Effector memory CD8-positive, alpha-beta T cell (primary cell): ENCODE data around the gene ROR2.
A peak's percentile ranks its signal among the peaks of the same experiment; 100 is the strongest.

Source experiments
- ATAC-seq: fragments of 150-1000 bp; cut with Tn5 transposase; replicated peaks from 2 replicates; pipeline ENCODE4 v1.10.0; 2021; ENCODE audit warnings: mild to moderate bottlenecking, moderate library complexity
- DNase-seq, 3 experiments: peaks; one replicate each; pipeline ENCODE4 v3.0.0; 2021
- H3K27ac Mint-ChIP-seq, 2 donors: one replicate each; pipeline ENCODE4 v1.8.0; 2022; ENCODE audit warnings: mild to moderate bottlenecking in 2 of 2, mixed read lengths in 2 of 2, moderate library complexity in 2 of 2
- H3K27me3 Mint-ChIP-seq, 2 donors: one replicate each; pipeline ENCODE4 v1.8.0; 2022; ENCODE audit warnings: mixed read lengths in 2 of 2
- H3K36me3 Mint-ChIP-seq: one replicate; pipeline ENCODE4 v1.8.0; 2022; ENCODE audit warnings: mild to moderate bottlenecking, moderate library complexity, mixed read lengths; ENCODE audit not compliant: insufficient read depth
- H3K4me1 Mint-ChIP-seq, 2 donors: one replicate each; pipeline ENCODE4 v1.8.0; 2022; ENCODE audit warnings: low read depth in 2 of 2, mixed read lengths in 2 of 2
- H3K4me3 Mint-ChIP-seq, 2 donors: one replicate each; pipeline ENCODE4 v1.8.0; 2022; ENCODE audit warnings: mild to moderate bottlenecking in 2 of 2, mixed read lengths in 2 of 2, moderate library complexity in 2 of 2
- H3K9me3 Mint-ChIP-seq, 2 donors: one replicate each; pipeline ENCODE4 v1.8.0; 2022; ENCODE audit warnings: mixed read lengths in 2 of 2

The ROR2 gene

DNA sequence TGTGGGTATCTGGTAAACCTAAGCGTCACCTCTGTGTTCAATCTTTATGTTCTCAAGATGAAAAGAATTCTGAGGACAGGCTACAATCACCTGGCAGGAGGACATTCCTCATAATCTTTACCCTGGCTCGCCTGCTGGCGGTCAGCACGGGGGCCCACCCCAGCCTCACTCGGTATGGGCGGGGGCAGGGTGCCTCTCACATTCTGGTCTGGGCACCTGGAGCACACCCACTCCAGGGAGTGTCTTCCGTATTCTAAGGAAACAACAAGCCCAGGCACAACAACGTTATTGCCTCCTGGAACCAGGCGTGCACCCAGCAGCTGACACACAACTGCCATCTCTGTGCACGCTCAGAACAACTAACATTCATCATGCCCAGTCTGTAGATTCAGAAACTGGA is 179.8 kb downstream of the ROR2 start:
- Mint-ChIP-seq H3K4me1 (peaks cover 0 to 2% of the 10 kb centered on the region in 2 donors), H3K27ac (no peak overlapping the region), H3K27me3 (peaks cover 66 to 68% of the 10 kb centered on the region in 2 donors), H3K36me3 (no peaks in the 10 kb centered on the region), H3K9me3 (no peaks in the 10 kb centered on the region), H3K4me3 (no peak overlapping the region)
- no peak for DNase-seq
- ATAC-seq: no peak

DNA sequence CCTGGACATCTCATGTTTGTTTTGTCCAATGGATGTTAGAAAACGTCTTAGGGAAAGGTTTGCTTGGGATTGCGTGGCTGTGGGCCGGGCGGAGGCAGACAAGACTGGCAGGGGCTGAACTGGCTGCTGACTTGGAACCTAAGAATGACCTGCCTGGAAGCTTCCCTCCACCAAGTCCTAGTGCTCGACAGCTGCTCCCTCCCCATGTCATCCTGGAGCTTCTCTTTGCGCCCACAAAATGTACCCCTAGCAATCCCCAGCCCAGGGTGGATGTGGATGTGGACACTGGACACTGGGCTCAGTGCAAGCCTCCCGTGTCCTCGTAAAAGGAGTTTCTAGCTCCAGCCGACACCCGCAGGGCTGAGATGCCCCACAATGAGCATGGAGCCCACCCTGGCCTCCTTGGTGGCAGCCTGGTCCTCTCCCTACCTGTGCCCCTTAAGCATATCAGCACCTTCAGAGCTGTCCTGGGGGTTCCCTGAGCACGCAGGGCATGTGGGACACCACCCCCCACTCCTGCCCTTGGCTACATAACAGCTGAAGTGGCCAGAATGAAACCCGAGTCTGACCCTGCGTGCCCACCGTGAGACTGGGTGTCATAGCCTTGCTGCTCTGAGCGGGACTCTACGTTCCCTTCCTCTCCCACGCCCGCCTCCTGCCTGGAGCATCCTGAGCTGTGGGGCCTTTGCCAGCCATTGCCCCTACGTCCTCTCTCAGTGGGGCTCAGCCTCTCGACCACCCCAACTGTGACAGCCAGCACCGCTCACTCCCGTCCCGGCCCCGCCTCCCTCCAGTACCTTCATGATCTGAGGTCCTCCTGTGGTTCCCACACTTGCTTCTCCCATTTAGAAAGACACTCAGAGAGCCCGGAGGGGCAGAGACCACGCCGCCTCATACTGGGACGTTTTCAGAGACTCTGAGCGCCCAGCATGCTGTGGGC is 180.8 kb downstream of the ROR2 start:
- H3K36me3 Mint-ChIP-seq: no peaks in the 10 kb centered on the region
- H3K9me3 Mint-ChIP-seq: no peaks in the 10 kb centered on the region
- H3K4me3 Mint-ChIP-seq: no peak overlapping the region
- H3K27me3 Mint-ChIP-seq: peaks cover 57 to 63% of the 10 kb centered on the region in 2 donors
- no peak overlapping the region for H3K27ac Mint-ChIP-seq
- DNase-seq: no peak
- peaks cover 0 to 2% of the 10 kb centered on the region in 2 donors for H3K4me1 Mint-ChIP-seq
- ATAC-seq: no peak

DNA sequence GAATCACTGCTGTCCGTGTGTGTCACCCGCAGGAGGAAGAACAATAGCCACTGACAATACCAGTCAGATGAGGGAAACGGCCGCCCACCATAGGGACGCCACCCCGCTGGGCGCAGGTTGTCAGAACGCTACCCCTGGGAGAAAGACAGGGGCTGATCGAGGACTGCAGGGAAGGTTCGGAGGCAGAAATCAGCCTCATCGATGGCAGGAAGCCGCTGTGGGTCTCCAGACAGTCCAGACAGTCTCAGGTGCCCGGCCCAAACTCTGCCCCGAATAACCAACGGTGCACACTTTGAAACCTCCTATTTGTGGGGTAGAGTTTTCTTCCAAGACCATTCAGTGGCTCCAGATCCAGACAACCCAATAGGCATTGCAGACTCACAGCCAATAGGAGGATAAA is 181.5 kb downstream of the ROR2 start:
- Mint-ChIP-seq H3K9me3 (no peaks in the 10 kb centered on the region), H3K27ac (no peak overlapping the region), H3K4me1 (peaks cover 0 to 2% of the 10 kb centered on the region in 2 donors), H3K4me3 (no peak overlapping the region), H3K36me3 (no peaks in the 10 kb centered on the region), H3K27me3 (peaks cover 50 to 57% of the 10 kb centered on the region in 2 donors)
- DNase-seq (no peak), ATAC-seq (no peak)

DNA sequence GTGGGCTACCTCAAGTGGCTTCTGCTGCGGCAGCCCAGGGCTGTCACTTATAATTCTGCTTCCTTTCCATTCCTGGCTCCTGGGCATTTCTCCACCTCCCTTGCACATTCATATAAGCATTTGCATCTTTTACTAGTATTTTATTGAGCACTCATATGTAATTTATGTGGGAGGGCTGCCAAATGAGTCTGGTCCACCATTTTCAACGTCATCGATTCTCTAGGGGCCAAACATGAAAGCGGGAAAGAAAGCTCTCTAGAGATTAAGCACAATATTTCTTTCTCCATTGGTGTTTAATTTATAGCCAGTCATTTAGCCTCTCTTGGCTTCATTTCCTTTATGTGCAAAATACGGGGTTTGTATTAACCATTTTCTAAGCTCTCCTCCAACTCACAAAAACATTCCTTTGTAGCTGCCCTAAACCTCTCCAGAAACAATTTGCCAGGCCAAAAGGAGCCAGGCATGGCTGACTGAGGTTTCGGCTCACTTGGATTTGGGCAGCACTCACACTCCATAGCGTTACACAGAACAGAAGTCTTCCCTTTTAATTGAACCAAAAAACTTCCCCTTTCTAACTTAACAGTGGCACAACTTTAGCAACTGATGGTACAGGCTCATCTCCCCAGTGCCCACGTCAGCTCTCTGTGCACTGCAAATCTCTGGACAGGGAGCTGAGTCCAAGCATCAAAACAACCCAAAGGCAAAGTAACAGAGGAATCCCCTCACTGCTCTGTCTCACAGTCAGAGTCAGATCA is 183.5 kb downstream of the ROR2 start:
- no peak overlapping the region for H3K27ac Mint-ChIP-seq
- H3K9me3 Mint-ChIP-seq: no peaks in the 10 kb centered on the region
- no peak for ATAC-seq
- no peak overlapping the region for H3K4me3 Mint-ChIP-seq
- DNase-seq: no peak
- H3K4me1 Mint-ChIP-seq: peaks cover 0 to 4% of the 10 kb centered on the region in 2 donors
- H3K27me3 Mint-ChIP-seq: peaks cover 46 to 47% of the 10 kb centered on the region in 2 donors
- H3K36me3 Mint-ChIP-seq: no peaks in the 10 kb centered on the region

DNA sequence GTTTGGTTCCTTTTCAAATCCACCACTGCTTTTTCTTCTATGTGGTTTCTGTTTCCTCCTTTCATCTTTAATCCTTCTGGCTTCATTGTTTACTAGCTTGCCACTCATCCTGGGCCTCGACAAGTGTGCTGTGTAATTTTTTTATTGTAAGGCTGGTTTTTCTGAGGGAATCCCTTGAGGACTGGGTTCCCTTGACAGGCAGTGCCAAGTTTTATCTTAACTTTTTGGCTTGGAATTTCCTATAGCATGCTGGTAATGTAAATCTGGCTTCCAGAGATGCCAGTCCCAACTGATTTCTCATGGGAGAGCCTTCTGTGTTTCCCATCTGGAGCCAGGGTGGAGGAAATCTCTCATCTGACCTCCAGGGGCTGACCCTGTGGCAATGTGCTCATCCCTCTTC is 184.7 kb downstream of the ROR2 start:
- no peak overlapping the region for H3K4me3 Mint-ChIP-seq
- H3K4me1 Mint-ChIP-seq: peaks cover 0 to 4% of the 10 kb centered on the region in 2 donors
- no peaks in the 10 kb centered on the region for H3K9me3 Mint-ChIP-seq
- no peak overlapping the region for H3K27ac Mint-ChIP-seq
- no peak for ATAC-seq
- H3K27me3 Mint-ChIP-seq: peaks cover 43 to 45% of the 10 kb centered on the region in 2 donors
- DNase-seq: no peak
- no peaks in the 10 kb centered on the region for H3K36me3 Mint-ChIP-seq

DNA sequence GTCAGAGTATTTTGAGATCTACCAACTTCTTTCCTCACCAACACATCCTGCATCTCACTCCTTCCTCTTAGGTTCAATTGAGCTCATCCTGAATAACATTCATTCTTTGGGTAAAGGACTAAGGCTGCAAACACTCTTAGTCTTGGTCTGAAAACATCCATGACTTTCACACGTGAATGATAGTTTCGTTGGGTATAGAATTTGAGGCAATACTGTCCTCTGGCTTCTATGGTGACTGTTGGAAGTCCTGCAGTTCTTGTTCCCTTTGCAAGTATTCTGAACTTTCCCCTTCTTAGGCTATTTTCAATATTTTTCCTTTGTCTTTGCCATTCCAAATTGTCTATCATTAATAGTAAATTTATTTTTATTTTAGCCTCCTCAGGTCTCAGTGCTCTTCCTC is 185.4 kb downstream of the ROR2 start:
- H3K4me3 Mint-ChIP-seq: no peak overlapping the region
- H3K4me1 Mint-ChIP-seq: peaks cover 0 to 2% of the 10 kb centered on the region in 2 donors
- DNase-seq: no peak
- H3K9me3 Mint-ChIP-seq: no peaks in the 10 kb centered on the region
- H3K36me3 Mint-ChIP-seq: no peaks in the 10 kb centered on the region
- no peak overlapping the region for H3K27ac Mint-ChIP-seq
- H3K27me3 Mint-ChIP-seq: peaks cover 37 to 39% of the 10 kb centered on the region in 2 donors
- no peak for ATAC-seq

DNA sequence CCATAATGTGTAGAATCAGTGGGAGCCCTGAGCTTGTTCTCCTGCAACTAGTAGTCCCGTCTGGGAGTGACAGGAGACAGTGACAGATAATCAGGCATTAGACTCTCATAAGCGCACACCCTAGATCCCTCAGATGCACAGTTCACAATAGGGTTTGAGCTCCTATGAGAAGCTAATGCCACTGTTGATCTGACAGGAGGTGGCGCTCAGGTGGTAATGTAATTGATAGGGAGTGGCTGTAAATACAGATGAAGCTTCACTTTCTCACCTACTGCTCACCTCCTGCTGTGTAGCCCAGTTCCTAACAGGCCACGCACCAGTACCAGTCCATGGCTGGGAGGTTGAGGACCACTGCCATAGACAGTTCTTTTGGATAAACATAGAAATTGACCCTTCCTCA is 188.7 kb downstream of the ROR2 start:
- H3K4me1 Mint-ChIP-seq: peaks cover 0 to 2% of the 10 kb centered on the region in 2 donors
- no peaks in the 10 kb centered on the region for H3K9me3 Mint-ChIP-seq
- H3K27ac Mint-ChIP-seq: no peak overlapping the region
- DNase-seq: no peak
- H3K27me3 Mint-ChIP-seq: peaks cover 22 to 30% of the 10 kb centered on the region in 2 donors
- ATAC-seq: no peak
- H3K4me3 Mint-ChIP-seq: no peak overlapping the region
- no peaks in the 10 kb centered on the region for H3K36me3 Mint-ChIP-seq

DNA sequence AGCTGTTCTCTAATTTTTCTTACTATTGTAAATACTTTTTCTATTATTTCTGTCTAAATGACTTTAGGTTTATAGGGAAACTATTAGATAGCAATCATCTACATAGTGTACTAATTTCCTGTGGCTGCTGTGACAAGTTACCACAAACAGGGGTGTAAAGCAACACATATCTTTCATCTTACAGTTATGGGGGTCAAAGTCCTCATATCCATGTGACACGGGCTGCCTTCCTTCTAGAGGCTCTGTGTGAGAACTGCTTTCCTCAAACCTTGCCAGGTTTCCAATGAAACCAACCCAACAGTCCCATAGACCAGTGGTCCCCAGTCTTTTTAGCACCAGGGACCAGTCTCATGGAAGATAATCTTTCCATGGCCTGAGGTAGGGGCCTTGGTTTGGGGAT is 189.1 kb downstream of the ROR2 start:
- DNase-seq (no peak), ATAC-seq (no peak)
- H3K27ac Mint-ChIP-seq: no peak overlapping the region
- peaks cover 0 to 2% of the 10 kb centered on the region in 2 donors for H3K4me1 Mint-ChIP-seq
- H3K4me3 Mint-ChIP-seq: no peak overlapping the region
- no peaks in the 10 kb centered on the region for H3K36me3 Mint-ChIP-seq
- H3K27me3 Mint-ChIP-seq: peaks cover 17 to 29% of the 10 kb centered on the region in 2 donors
- no peaks in the 10 kb centered on the region for H3K9me3 Mint-ChIP-seq

DNA sequence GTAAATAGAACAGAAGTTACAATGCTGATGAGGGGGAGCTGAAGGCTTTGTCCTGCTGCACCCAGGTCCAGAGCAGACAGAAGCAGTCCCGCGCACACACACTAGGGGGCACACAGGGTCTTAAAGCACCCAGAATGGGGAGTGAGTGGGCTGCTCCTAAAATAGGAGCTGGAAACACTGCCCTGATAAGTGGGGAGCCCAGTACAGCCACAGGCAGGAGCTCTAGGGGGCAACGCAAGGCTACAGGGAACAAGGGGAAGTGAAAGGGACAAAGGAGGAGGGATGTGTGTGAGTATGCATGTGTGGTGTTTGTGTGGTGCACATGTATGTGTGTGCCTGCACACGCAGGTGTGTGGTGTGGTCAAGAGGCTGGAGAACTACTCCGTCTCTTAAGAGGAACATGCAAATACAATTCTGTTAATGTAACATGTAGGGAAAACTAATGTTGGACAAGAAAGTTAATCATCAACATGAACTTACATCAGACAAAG is 191.5 kb downstream of the ROR2 start:
- Mint-ChIP-seq H3K36me3 (no peaks in the 10 kb centered on the region), H3K27me3 (peaks cover 9 to 23% of the 10 kb centered on the region in 2 donors), H3K27ac (no peak overlapping the region), H3K9me3 (no peaks in the 10 kb centered on the region), H3K4me3 (no peak overlapping the region), H3K4me1 (peaks cover 0 to 2% of the 10 kb centered on the region in 2 donors)
- ATAC-seq: peak; percentile 43
- DNase-seq: peak; percentile 21 to 27 (median 22)

DNA sequence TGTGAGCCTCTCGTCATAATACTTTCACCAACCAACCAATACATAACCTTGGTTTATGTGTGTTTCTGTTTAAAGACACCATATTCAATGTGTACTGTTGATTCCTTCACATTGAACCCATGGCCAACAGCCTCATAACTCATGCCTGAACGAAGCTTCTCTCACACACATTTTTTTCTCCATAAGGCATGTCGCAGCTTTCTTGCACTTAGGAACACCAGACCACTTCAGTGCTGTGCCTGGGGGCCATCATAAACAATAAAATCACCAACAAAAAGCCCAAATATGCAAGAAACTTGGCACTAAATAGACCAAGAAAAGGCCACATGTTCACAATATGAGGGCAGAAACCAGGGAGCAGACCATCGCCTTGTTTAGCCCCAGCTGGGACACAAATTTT is 192.2 kb downstream of the ROR2 start:
- Mint-ChIP-seq H3K9me3 (no peaks in the 10 kb centered on the region), H3K27me3 (peaks cover 9 to 23% of the 10 kb centered on the region in 2 donors), H3K36me3 (no peaks in the 10 kb centered on the region), H3K4me1 (peaks cover 0 to 2% of the 10 kb centered on the region in 2 donors), H3K4me3 (no peak overlapping the region), H3K27ac (no peak overlapping the region)
- ATAC-seq: no peak
- DNase-seq: no peak

DNA sequence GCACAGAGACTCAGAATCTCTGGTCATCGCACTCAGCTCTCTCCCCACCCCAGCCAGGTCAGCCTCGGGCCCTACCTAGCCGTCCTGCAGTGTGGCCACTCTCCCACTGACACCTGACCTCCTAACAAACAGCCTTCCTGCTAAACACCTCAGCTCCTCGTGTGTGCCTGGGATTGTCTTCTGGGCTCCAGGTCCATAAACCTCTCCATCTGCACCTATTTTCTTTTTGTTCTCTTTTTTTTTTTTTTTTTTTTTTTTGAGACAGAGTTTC is 193.6 kb downstream of the ROR2 start:
- H3K27me3 Mint-ChIP-seq: peaks cover 9 to 23% of the 10 kb centered on the region in 2 donors
- no peaks in the 10 kb centered on the region for H3K4me1 Mint-ChIP-seq
- DNase-seq (no peak), ATAC-seq (no peak)
- peak overlapping the region in 1 of 2 donors; percentile 56 for H3K27ac Mint-ChIP-seq
- H3K9me3 Mint-ChIP-seq: no peaks in the 10 kb centered on the region
- H3K36me3 Mint-ChIP-seq: no peaks in the 10 kb centered on the region
- no peak overlapping the region for H3K4me3 Mint-ChIP-seq

DNA sequence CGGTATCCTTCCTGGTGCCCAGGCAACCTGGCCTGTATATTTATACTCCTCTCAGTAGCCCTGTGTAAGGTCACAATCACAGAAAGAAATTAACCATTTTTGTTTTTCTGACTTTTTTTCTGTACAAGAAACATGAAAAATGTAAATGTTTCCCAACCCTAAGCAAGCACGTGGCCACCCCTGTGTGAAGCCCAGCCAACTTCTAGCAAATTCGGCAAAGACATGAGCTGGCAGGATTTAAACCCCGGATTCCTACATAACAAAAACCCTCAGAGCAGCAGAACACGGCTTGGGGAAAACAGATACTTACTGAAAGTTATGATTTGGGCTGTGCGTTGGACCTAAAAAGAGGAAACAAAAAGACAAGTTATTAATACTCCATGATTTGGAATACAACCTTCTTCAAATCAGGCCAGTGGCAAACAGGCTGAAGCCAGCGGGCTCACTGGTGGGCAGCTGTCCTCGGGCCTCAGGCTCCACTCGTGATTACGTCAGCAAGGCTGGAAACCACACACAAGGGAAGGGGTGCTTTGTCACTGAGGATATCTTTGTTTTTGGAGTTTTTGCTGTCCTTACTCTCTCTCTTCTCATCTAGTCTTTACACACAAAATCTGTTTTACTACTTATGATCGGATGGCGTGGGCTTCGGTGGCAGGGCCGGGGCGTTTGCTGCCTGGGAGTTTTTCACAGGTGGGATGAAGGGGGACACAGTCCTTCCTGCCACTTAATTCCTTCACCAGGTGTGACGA is 194.1 kb downstream of the ROR2 start:
- no peaks in the 10 kb centered on the region for H3K4me1 Mint-ChIP-seq
- no peak overlapping the region for H3K4me3 Mint-ChIP-seq
- ATAC-seq (no peak), DNase-seq (no peak)
- no peaks in the 10 kb centered on the region for H3K9me3 Mint-ChIP-seq
- peaks cover 9 to 23% of the 10 kb centered on the region in 2 donors for H3K27me3 Mint-ChIP-seq
- H3K36me3 Mint-ChIP-seq: no peaks in the 10 kb centered on the region
- peak overlapping the region in 1 of 2 donors; percentile 56 for H3K27ac Mint-ChIP-seq

DNA sequence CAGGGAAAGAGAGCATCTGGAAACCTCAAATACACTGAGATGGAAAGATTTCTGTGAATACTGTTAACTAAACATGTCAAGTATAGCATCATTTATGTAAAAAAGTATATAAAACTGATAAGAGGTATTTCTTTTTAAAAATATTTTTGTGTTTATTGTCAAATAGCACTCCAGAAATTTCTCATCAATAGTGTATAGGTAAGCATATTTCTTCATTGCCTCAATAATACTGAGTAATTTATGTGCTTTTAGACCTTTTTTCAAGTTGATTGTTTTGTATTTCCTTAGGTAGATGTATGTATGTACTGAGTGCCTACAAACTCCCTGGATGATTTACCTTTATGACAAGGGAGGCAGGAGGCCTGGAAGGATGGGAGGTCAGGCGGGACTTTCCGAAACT is 196.3 kb downstream of the ROR2 start:
- H3K27ac Mint-ChIP-seq: no peak overlapping the region

More for the DNA sequence above, 196.3 kb downstream of the ROR2 start:
- H3K36me3 Mint-ChIP-seq: no peaks in the 10 kb centered on the region
- ATAC-seq (no peak), DNase-seq (no peak)
- peaks cover 9 to 31% of the 10 kb centered on the region in 2 donors for H3K27me3 Mint-ChIP-seq
- H3K4me1 Mint-ChIP-seq: no peaks in the 10 kb centered on the region
- no peak overlapping the region for H3K4me3 Mint-ChIP-seq
- H3K9me3 Mint-ChIP-seq: no peaks in the 10 kb centered on the region
